ENCODE data around the gene OMA1. TPM values are rescaled to one million over a fixed set of nuclear protein-coding genes. Genes with fewer than 3 reads are reported as not detected.
"Not testable (repeated sequence)": the region's sequence is repeated elsewhere in the genome, so short reads cannot be mapped to it uniquely, and the experiment has no call there.

The OMA1 gene
- polyA plus RNA-seq, 1 donor, result 33.7 TPM

DNA sequence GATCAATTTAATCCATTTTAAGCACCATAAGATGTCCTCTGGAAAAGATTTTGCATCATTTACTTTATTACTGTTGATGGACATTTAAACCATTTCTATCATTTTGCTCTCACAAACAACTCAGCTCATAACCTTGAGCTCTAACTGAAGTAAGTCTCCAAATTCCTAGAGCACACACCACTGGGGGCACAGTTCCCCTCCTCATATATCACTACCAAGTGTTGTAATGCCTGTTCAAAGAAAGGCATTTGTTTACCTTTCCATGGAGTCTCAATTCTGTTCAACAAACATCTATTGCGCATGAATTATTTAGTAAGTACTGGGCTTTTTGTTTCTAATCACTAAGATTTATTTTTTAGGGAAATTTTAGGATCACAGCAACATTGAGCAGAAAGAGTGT lies 8.9 kb upstream of the OMA1 start:
- H3K9me3 ChIP-seq (ENCODE audit: control insufficient read depth, low read depth, low read length), result no peaks in the 10 kb centered on the region
- H3K27me3 ChIP-seq (ENCODE audit: control insufficient read depth, insufficient read depth, low read length), result no peaks in the 10 kb centered on the region
- no peak for DNase-seq
- no peak overlapping the region for H3K27ac ChIP-seq (ENCODE audit: low read length)
- no peaks in the 10 kb centered on the region for H3K36me3 ChIP-seq (ENCODE audit: control insufficient read depth, insufficient read depth, low read length)
- 100% methylated on average over 1 of the region's 1 CpG for WGBS (ENCODE audit: insufficient coverage, low lambda C conversion rate)
- H3K4me3 ChIP-seq (ENCODE audit: low read length), result no peak overlapping the region
- H3K4me1 ChIP-seq (ENCODE audit: control insufficient read depth, insufficient read depth, low read length), result no peaks in the 10 kb centered on the region

GRCh38 chr1:58551186-58552140 lies 4.9 kb upstream of the OMA1 start:
- no peak for DNase-seq
- no peaks in the 10 kb centered on the region for H3K9me3 ChIP-seq (ENCODE audit: control insufficient read depth, low read depth, low read length)
- peaks cover 5% of the 10 kb centered on the region for H3K4me1 ChIP-seq (ENCODE audit: control insufficient read depth, insufficient read depth, low read length)
- H3K36me3 ChIP-seq (ENCODE audit: control insufficient read depth, insufficient read depth, low read length), result no peaks in the 10 kb centered on the region
- 80% methylated on average over 1 of the region's 9 CpGs for WGBS (ENCODE audit: insufficient coverage, low lambda C conversion rate)
- no peaks in the 10 kb centered on the region for H3K27me3 ChIP-seq (ENCODE audit: control insufficient read depth, insufficient read depth, low read length)
- H3K27ac ChIP-seq (ENCODE audit: low read length), result no peak overlapping the region
- H3K4me3 ChIP-seq (ENCODE audit: low read length), result no peak overlapping the region

GRCh38 chr1:58549291-58549690 lies 2.8 kb upstream of the OMA1 start:
- DNase-seq; H3K27me3 ChIP-seq (ENCODE audit: control insufficient read depth, insufficient read depth, low read length); H3K4me1 ChIP-seq (ENCODE audit: control insufficient read depth, insufficient read depth, low read length); H3K9me3 ChIP-seq (ENCODE audit: control insufficient read depth, low read depth, low read length); H3K27ac ChIP-seq (ENCODE audit: low read length); H3K4me3 ChIP-seq (ENCODE audit: low read length); H3K36me3 ChIP-seq (ENCODE audit: control insufficient read depth, insufficient read depth, low read length): not testable (repeated sequence)
- 0% methylated on average over 1 of the region's 6 CpGs for WGBS (ENCODE audit: insufficient coverage, low lambda C conversion rate)

DNA sequence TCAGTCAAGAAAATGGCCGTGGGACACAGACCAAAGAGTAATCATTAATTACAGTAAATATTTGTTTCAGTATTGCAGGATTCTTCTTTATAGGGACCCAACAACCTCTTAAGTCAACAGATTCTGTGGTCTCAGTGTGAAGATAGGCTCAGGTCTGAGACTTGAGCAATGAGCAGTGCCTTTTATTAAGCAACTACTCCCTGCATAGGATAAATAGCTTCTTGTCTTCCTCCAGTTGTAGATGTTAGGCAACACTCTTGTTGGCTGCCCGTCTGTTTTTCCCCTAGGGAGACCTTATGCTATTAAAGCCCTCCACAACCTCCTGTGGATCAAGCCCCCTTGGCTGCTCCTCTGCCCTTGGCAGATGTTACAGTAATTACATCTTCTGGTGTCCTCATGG lies 1.8 kb upstream of the OMA1 start:
- Histone ChIP-seq H3K4me1 (ENCODE audit: control insufficient read depth, insufficient read depth, low read length) (peaks cover 8% of the 10 kb centered on the region), H3K9me3 (ENCODE audit: control insufficient read depth, low read depth, low read length) (no peaks in the 10 kb centered on the region), H3K36me3 (ENCODE audit: control insufficient read depth, insufficient read depth, low read length) (no peaks in the 10 kb centered on the region), H3K4me3 (ENCODE audit: low read length) (no peak overlapping the region), H3K27me3 (ENCODE audit: control insufficient read depth, insufficient read depth, low read length) (no peaks in the 10 kb centered on the region), H3K27ac (ENCODE audit: low read length) (no peak overlapping the region)
- DNase-seq, result no peak
- WGBS (ENCODE audit: insufficient coverage, low lambda C conversion rate), result no CpG with 5 or more reads among the region's 2 CpGs

DNA sequence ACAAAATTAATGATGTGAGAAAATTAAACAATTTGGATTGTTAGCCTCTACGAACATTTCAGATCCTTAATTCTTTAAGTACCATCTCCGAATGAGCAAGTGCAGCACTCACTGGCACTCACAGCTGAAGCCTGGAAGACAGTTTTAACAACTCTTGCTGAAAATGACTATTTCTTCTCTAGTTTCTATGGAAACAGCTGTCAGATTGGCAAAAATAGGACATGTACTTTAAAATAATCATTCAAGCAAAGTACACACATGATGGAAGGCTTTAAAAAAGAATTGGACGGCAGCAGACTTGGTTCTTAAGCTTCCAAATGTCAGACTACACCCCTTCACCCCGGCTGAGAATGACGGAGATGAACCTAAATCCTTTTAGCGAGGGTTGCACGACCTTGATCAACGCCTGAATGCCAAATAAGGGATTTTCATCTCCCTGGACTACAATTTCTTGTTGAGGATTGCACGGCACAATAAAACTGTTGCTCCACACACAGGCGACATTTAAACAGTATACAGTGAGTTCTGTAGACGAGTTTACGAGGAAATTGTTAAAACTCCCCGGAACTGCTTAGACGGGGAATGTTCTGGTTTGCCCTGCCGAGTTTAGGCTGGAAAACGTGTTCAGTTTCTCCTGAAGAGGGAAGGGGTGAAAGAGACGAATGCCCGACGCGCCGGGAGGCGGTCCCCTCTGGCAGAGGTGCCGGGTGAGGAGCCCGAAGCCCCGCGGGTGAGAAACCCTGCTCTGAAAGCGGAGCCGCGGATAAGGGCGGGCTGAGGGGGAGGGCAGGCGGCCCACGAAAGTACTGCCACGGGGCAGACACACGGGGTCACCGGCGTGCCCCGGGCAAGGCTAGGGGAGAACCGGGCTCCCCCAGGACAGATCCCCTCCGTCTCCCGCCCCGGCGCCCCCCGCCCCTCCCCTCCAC lies 671 bp downstream of the OMA1 start:
- WGBS (ENCODE audit: insufficient coverage, low lambda C conversion rate), result 8% methylated on average over 2 of the region's 43 CpGs
- H3K36me3 ChIP-seq (ENCODE audit: control insufficient read depth, insufficient read depth, low read length), result no peaks in the 10 kb centered on the region
- H3K4me3 ChIP-seq (ENCODE audit: low read length), result peak overlapping the region; percentile 58
- no peaks in the 10 kb centered on the region for H3K9me3 ChIP-seq (ENCODE audit: control insufficient read depth, low read depth, low read length)
- H3K27ac ChIP-seq (ENCODE audit: low read length), result peak overlapping the region; percentile 89
- peak; percentile 76 to 89 for DNase-seq
- peaks cover 11% of the 10 kb centered on the region for H3K4me1 ChIP-seq (ENCODE audit: control insufficient read depth, insufficient read depth, low read length)
- H3K27me3 ChIP-seq (ENCODE audit: control insufficient read depth, insufficient read depth, low read length), result no peaks in the 10 kb centered on the region

DNA sequence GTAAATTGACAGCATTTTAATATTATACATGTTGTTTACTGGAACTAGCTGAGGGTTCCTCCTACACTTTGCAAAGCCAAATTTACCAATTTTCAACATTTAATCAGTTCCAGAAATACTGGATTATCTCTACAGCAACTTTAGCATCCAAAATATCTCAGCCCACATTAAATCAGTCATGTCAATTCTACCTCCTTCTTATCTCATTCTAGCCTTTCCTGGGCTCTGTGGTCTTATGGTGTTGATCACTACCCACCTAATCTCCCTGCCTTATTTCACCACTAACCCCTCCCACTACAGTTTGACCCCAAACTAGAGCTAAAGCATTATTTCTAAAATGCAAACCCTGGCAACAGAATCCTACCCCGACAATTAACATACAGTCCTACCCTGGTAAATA lies 3.3 kb downstream of the OMA1 start:
- 100% methylated on average over 1 of the region's 1 CpG for WGBS (ENCODE audit: insufficient coverage, low lambda C conversion rate)
- Histone ChIP-seq H3K27ac (ENCODE audit: low read length) (no peak overlapping the region), H3K9me3 (ENCODE audit: control insufficient read depth, low read depth, low read length) (no peaks in the 10 kb centered on the region), H3K4me3 (ENCODE audit: low read length) (no peak overlapping the region), H3K27me3 (ENCODE audit: control insufficient read depth, insufficient read depth, low read length) (no peaks in the 10 kb centered on the region), H3K36me3 (ENCODE audit: control insufficient read depth, insufficient read depth, low read length) (no peaks in the 10 kb centered on the region), H3K4me1 (ENCODE audit: control insufficient read depth, insufficient read depth, low read length) (peaks cover 16% of the 10 kb centered on the region)
- DNase-seq, result no peak

- Histone ChIP-seq H3K27me3 (ENCODE audit: control insufficient read depth, insufficient read depth, low read length) (no peaks in the 10 kb centered on the region), H3K36me3 (ENCODE audit: control insufficient read depth, insufficient read depth, low read length) (no peaks in the 10 kb centered on the region), H3K27ac (ENCODE audit: low read length) (peak overlapping the region; percentile 53), H3K9me3 (ENCODE audit: control insufficient read depth, low read depth, low read length) (no peaks in the 10 kb centered on the region), H3K4me3 (ENCODE audit: low read length) (no peak overlapping the region), H3K4me1 (ENCODE audit: control insufficient read depth, insufficient read depth, low read length) (peaks cover 14% of the 10 kb centered on the region)
- 20% methylated on average over 1 of the region's 2 CpGs for WGBS (ENCODE audit: insufficient coverage, low lambda C conversion rate)
- DNase-seq, result peak; percentile 50 to 78
Measured at GRCh38 chr1:58539553-58539952, 7.0 kb downstream of the OMA1 start.

GRCh38 chr1:58538821-58539220 lies 7.7 kb downstream of the OMA1 start:
- Histone ChIP-seq H3K9me3 (ENCODE audit: control insufficient read depth, low read depth, low read length) (no peaks in the 10 kb centered on the region), H3K27me3 (ENCODE audit: control insufficient read depth, insufficient read depth, low read length) (no peaks in the 10 kb centered on the region), H3K4me3 (ENCODE audit: low read length) (no peak overlapping the region), H3K36me3 (ENCODE audit: control insufficient read depth, insufficient read depth, low read length) (no peaks in the 10 kb centered on the region), H3K4me1 (ENCODE audit: control insufficient read depth, insufficient read depth, low read length) (peaks cover 14% of the 10 kb centered on the region), H3K27ac (ENCODE audit: low read length) (peak overlapping the region; percentile 53)
- no CpG with 5 or more reads among the region's 3 CpGs for WGBS (ENCODE audit: insufficient coverage, low lambda C conversion rate)
- DNase-seq, result peak in 1 of 2 donors; percentile 14

- H3K4me1 ChIP-seq (ENCODE audit: control insufficient read depth, insufficient read depth, low read length); H3K27me3 ChIP-seq (ENCODE audit: control insufficient read depth, insufficient read depth, low read length); H3K9me3 ChIP-seq (ENCODE audit: control insufficient read depth, low read depth, low read length); H3K27ac ChIP-seq (ENCODE audit: low read length); H3K4me3 ChIP-seq (ENCODE audit: low read length); H3K36me3 ChIP-seq (ENCODE audit: control insufficient read depth, insufficient read depth, low read length); DNase-seq: not testable (repeated sequence)
- WGBS (ENCODE audit: insufficient coverage, low lambda C conversion rate), result 100% methylated on average over 1 of the region's 1 CpG
Measured at GRCh38 chr1:58531842-58532241, 14.7 kb downstream of the OMA1 start.

- DNase-seq, result no peak
- WGBS (ENCODE audit: insufficient coverage, low lambda C conversion rate), result no CpG with 5 or more reads among the region's 1 CpG
- peaks cover 3% of the 10 kb centered on the region for H3K4me1 ChIP-seq (ENCODE audit: control insufficient read depth, insufficient read depth, low read length)
- peak overlapping the region; percentile 48 for H3K27ac ChIP-seq (ENCODE audit: low read length)
- no peaks in the 10 kb centered on the region for H3K36me3 ChIP-seq (ENCODE audit: control insufficient read depth, insufficient read depth, low read length)
- no peaks in the 10 kb centered on the region for H3K9me3 ChIP-seq (ENCODE audit: control insufficient read depth, low read depth, low read length)
- H3K4me3 ChIP-seq (ENCODE audit: low read length), result no peak overlapping the region
- H3K27me3 ChIP-seq (ENCODE audit: control insufficient read depth, insufficient read depth, low read length), result no peaks in the 10 kb centered on the region
Measured at GRCh38 chr1:58529284-58529683, 17.2 kb downstream of the OMA1 start.
